Activated CD4-positive, alpha-beta memory T cell treated with anti-CD3 and anti-CD28 coated beads, Interleukin-2, amount 10 ng/mL, durations not matched to agents 7 days and 5 days (primary cell): ENCODE data around the gene RNU6-7. TPM values are rescaled to one million over a fixed set of nuclear protein-coding genes. Genes with fewer than 3 reads are reported as not detected.
A peak's percentile ranks its signal among the peaks of the same experiment; 100 is the strongest.

Experiments used
- CTCF ChIA-PET: fragments of 350-600 bp; sonication (Branson Sonifier 250); formaldehyde crosslinking; loops from one replicate; lab custom pipeline; 2021; ENCODE audit warnings: antibody characterized with exemption, inconsistent platforms; lab: Charles Lee
- POLR2A ChIA-PET: fragments of 350-600 bp; sonication (Branson Sonifier 250); formaldehyde crosslinking; loops from one replicate; lab custom pipeline; 2021; ENCODE audit warnings: antibody characterized with exemption; lab: Charles Lee
- DNase-seq: peaks from one replicate; pipeline ENCODE4 v3.0.0-alpha.2; 2020
- H3K27ac Mint-ChIP-seq: one replicate; pipeline ENCODE4 v1.8.0; 2021; ENCODE audit warnings: mild to moderate bottlenecking, mixed read lengths
- H3K27me3 Mint-ChIP-seq: one replicate; pipeline ENCODE4 v1.8.0; 2021; ENCODE audit warnings: mixed read lengths
- H3K36me3 Mint-ChIP-seq: one replicate; pipeline ENCODE4 v1.8.0; 2021; ENCODE audit warnings: low read depth, mixed read lengths
- H3K4me1 Mint-ChIP-seq: one replicate; pipeline ENCODE4 v1.8.0; 2021; ENCODE audit warnings: mixed read lengths
- H3K4me3 Mint-ChIP-seq: one replicate; pipeline ENCODE4 v1.8.0; 2021; ENCODE audit warnings: mild to moderate bottlenecking, mixed read lengths
- H3K9me3 Mint-ChIP-seq: one replicate; pipeline ENCODE4 v1.8.0; 2021; ENCODE audit warnings: mixed read lengths
- total RNA-seq, 2 experiments: library from RNA; stranded (reverse); gene quantifications; one replicate each; pipeline ENCODE4 v1.2.3, GENCODE V29; 2021

The RNU6-7 gene
- total RNA-seq, 2 experiments from 2014 or later, result not detected

DNA sequence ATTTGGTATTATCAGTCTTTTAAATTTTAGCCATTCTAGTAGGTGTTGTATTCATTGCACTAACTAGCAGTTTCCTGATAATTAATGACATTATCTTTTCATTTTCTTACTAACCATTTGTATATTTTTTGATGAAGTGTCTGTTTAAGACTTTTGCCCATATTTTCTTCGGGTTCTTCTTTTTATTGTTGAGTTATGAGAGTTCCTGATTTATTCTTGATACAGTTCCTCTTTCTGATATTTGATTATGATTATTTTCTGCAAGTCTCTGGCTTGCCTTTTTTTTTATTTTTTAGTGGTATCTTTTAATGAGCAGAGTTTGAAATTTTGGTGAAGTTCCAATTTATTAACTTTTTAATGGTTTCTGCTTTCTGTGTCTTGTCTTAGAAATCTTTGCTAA lies 6.2 kb upstream of the RNU6-7 start:
- POLR2A ChIA-PET, result no interaction called here
- Mint-ChIP-seq H3K4me1 (peaks cover 6% of the 10 kb centered on the region), H3K9me3 (no peaks in the 10 kb centered on the region), H3K27me3 (peaks cover 9% of the 10 kb centered on the region), H3K36me3 (no peaks in the 10 kb centered on the region), H3K27ac (no peak overlapping the region), H3K4me3 (no peak overlapping the region)
- CTCF ChIA-PET, result no interaction called here
- no peak for DNase-seq

DNA sequence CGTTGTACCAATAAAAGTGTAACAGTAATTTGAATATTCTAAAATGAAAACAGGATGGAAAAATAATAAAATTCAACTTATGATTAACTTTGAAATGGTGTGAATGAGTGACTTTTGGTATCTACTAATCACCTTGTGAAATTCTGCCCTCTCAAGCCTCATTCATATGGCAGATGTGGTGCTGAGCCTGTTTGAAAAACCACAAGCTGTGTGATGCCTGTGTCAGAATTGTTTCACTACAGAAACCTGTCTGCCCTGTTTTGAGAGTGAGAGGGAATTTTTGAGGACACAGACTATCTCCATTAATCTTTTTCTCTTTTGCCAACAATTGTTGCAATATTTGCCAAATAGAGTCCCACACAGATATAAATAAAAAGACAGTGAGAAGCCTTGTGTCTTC lies 3.9 kb upstream of the RNU6-7 start:
- POLR2A ChIA-PET, result interaction anchor here (0.5 kb wide), 1 partner anchor 17 kb away, joined by 3 read pairs; no protein-coding TSS in a partner anchor
- H3K4me1 Mint-ChIP-seq, result peaks cover 24% of the 10 kb centered on the region
- no peaks in the 10 kb centered on the region for H3K9me3 Mint-ChIP-seq
- no peak overlapping the region for H3K27ac Mint-ChIP-seq
- no peak overlapping the region for H3K4me3 Mint-ChIP-seq
- no peak for DNase-seq
- CTCF ChIA-PET, result no interaction called here
- H3K27me3 Mint-ChIP-seq, result peaks cover 9% of the 10 kb centered on the region
- H3K36me3 Mint-ChIP-seq, result peaks cover under 1% of the 10 kb centered on the region

DNA sequence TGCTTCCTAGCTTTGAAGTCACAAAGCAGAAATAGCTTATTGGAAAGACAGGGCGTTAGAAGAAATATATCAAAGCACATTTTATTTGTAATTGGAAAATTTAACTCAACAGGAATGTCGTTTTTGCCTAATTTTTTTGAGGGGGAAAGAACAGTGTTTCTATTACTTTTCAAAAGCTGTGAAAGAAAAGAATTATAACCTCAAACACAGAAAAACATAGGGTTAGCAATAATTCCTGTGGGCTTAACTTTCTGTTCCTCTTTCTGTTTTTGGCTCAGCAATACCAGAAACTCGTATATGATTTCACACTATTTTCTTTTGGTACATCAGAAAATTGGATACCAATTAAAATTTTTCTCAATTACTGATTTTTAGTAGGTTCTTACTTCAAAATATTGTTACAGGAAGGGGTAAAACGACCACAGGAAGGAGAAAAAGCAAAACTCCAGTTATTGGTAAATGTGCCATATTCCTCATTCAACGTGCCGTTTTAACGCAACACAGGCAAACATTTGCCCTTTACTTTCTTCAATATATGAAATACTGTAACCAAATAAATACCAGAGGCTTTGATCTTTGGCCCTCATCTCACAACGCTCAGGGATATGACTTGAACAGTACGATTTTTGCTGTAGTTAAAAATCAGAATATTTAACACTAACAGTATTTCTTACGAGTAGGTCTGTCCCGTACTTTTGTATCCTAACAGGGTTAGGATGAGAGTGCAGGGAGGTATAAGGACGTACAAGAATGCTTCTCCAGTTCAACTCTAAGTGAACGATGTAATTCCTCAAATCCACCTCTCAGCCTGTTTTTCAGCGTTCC lies 1.3 kb upstream of the RNU6-7 start:
- Mint-ChIP-seq H3K27ac (no peak overlapping the region), H3K36me3 (peaks cover 4% of the 10 kb centered on the region), H3K4me1 (peaks cover 34% of the 10 kb centered on the region), H3K4me3 (peak overlapping the region; percentile 77), H3K27me3 (peaks cover 9% of the 10 kb centered on the region), H3K9me3 (no peaks in the 10 kb centered on the region)
- ChIA-PET CTCF (interaction anchor here (1.3 kb wide), 1 partner anchor 46 kb away, joined by 3 read pairs; no protein-coding TSS in a partner anchor), POLR2A (interaction anchor here (0.7 to 1.6 kb wide), 3 partner anchors 122 to 296 kb away, joined by 3 to 5 read pairs (median 4); partner anchors contain the start of gene ARHGAP5)
- DNase-seq, result no peak

DNA sequence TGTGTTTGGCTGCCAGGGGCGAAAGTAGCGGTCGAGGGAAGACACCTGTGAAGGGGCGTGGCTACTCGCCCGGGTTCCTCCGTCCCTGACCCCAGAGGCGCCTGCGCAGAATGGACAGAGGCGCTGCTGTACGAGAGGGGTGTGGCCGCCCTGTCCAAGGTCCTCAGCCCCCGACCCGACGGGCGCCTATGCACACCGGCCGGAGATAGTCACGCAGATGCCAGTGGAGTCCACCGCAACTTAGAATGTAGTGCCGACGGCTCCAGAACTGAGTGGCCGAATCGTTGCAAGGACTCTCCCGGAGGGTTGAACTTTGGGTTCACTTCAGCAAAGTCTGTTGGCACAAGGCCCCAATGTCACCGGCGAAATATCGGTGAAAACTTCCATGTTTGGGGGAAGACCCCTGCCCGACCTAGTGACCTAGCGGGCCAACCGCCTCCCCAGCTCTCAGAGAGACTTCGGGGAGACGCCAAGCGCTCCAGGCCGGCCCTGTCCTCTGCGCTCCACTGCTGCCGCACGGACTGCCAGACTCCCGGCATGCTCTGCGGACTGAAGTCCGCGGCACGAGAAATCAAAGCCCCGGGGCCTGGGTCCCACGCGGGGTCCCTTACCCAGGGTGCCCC lies 541 bp upstream of the RNU6-7 start:
- H3K4me1 Mint-ChIP-seq, result peaks cover 40% of the 10 kb centered on the region
- peaks cover 9% of the 10 kb centered on the region for H3K27me3 Mint-ChIP-seq
- peak overlapping the region; percentile 87 for H3K27ac Mint-ChIP-seq
- no peaks in the 10 kb centered on the region for H3K9me3 Mint-ChIP-seq
- H3K36me3 Mint-ChIP-seq, result peaks cover 4% of the 10 kb centered on the region
- H3K4me3 Mint-ChIP-seq, result peak overlapping the region; percentile 77
- ChIA-PET POLR2A (interaction anchor here (1.5 kb wide), 1 partner anchor 123 kb away, joined by 4 read pairs; no protein-coding TSS in a partner anchor), CTCF (no interaction called here)
- DNase-seq, result peak; percentile 80

DNA sequence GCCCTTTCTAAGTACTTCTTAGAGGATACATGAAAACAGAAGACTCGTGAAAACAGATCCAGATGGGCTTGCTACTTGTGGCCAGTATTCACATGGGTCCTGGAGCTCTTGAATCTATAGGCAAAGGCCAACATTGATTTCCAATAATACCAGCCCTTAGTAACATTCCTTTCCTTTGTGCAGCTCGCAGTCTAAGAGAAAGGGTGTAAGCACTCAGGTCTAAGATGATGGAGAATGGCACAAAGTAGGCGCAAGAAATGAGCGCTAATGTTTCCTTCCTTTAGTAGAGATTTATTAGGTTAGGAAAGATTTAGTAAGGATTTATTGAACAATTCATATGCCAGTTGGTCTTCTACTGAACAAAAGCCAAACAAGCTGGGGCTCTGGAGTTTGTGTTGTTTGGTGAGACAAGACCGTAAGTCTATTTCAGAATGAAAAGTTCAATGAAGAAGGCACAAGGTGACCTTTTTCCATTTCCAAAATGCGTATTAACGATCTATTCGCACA lies 699 bp downstream of the RNU6-7 start:
- no peak for DNase-seq
- peaks cover 44% of the 10 kb centered on the region for H3K4me1 Mint-ChIP-seq
- POLR2A ChIA-PET, result interaction anchor here (1.2 to 1.7 kb wide), 5 partner anchors 124 to 129 kb away, joined by 3 to 6 read pairs (median 5); no protein-coding TSS in a partner anchor
- H3K4me3 Mint-ChIP-seq, result peak overlapping the region; percentile 77
- no peaks in the 10 kb centered on the region for H3K9me3 Mint-ChIP-seq
- H3K27ac Mint-ChIP-seq, result peak overlapping the region; percentile 87
- CTCF ChIA-PET, result interaction anchor here (1.2 to 1.3 kb wide), 2 partner anchors 52 to 129 kb away, joined by 5 read pairs; no protein-coding TSS in a partner anchor
- peaks cover 12% of the 10 kb centered on the region for H3K27me3 Mint-ChIP-seq
- H3K36me3 Mint-ChIP-seq, result peaks cover 4% of the 10 kb centered on the region

DNA sequence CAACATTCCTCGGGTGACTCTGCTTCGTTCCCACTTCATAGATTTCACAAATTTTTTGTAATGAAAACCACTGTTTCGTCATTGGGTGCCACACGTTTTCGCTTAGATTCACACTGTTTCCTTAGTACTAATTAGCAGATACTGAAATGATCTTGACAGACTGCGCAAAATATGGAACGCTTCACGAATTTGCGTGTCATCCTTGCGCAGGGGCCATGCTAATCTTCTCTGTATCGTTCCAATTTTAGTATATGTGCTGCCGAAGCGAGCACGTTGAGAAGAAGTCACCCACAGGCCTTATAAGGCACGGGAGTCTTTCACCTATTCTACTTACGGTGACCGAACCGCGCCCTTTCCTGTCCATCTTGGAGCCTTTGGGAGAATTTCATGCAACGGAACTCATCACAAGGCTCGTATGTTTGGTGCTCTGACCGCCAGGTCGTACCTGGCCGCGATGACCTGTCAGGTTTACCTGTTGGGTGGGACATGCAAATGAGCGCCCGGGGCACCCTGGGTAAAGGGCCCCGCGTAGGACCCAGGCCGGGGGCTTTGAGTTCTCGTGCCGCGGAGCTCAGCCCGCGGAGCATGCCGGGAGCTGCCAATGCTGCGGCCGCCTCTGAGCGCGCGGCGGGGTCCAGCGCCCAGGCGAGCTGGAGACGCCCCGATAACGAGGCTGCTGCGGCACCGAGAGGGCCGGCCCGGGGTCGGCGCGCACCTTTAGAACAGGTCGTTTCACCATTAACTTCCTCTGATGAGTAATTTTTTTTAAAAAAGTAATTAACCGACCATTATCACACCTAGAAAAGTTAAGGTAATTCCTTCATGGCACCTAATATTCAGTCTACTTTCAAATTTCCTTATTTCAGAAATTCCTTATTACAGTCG lies 1.4 kb downstream of the RNU6-7 start, which contains the start of gene RNU6-8:
TSS of gene RNU6-8 (minus strand) at position 272 of the 885 bp plus-strand sequence.
- H3K9me3 Mint-ChIP-seq, result no peaks in the 10 kb centered on the region
- H3K27ac Mint-ChIP-seq, result peak within 1 kb of the TSS; percentile 87
- H3K4me1 Mint-ChIP-seq, result peaks cover 44% of the 10 kb centered on the region
- peak; percentile 86 for DNase-seq
- H3K36me3 Mint-ChIP-seq, result peaks cover 4% of the 10 kb centered on the region
- CTCF ChIA-PET, result interaction anchor here (0.6 to 1.3 kb wide), 6 partner anchors 52 to 996 kb away, joined by 3 to 5 read pairs (median 4); partner anchors contain the start of gene HECTD1
- peak within 1 kb of the TSS; percentile 77 for H3K4me3 Mint-ChIP-seq
- POLR2A ChIA-PET, result interaction anchor here (0.6 to 1.7 kb wide), 6 partner anchors 15 to 130 kb away, joined by 3 to 6 read pairs (median 5); no protein-coding TSS in a partner anchor
- peaks cover 10% of the 10 kb centered on the region for H3K27me3 Mint-ChIP-seq

DNA sequence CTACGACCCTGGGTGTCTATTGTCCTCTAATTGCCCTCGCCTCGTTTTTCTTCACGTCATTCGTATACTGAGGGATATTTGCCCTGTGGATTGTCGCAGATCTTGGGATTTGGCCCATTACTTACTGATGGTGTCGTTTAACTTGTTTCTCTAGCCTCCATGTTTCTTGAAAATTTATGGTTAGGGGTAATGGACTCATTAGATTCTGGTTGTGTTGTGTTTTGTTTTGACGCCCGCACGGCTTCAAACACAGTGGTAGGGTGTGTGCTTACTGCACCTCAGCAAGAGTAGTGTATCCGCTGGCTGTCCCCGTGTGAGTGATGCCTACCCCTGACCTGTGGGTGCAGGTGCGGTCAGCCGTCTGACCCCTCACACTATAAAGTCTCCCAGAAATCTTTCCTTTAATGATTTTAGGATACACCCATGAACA lies 2.1 kb downstream of the RNU6-7 start:
- Mint-ChIP-seq H3K4me1 (peaks cover 44% of the 10 kb centered on the region), H3K36me3 (peaks cover 4% of the 10 kb centered on the region), H3K9me3 (no peaks in the 10 kb centered on the region), H3K27me3 (peaks cover 12% of the 10 kb centered on the region), H3K4me3 (peak overlapping the region; percentile 77), H3K27ac (peak overlapping the region; percentile 70)
- POLR2A ChIA-PET, result interaction anchor here (0.6 to 1.7 kb wide), 6 partner anchors 14 to 130 kb away, joined by 3 to 6 read pairs (median 5); no protein-coding TSS in a partner anchor
- CTCF ChIA-PET, result interaction anchor here (0.6 to 1.2 kb wide), 5 partner anchors 51 to 996 kb away, joined by 3 to 5 read pairs (median 3); partner anchors contain the start of gene HECTD1
- DNase-seq, result peak; percentile 30

DNA sequence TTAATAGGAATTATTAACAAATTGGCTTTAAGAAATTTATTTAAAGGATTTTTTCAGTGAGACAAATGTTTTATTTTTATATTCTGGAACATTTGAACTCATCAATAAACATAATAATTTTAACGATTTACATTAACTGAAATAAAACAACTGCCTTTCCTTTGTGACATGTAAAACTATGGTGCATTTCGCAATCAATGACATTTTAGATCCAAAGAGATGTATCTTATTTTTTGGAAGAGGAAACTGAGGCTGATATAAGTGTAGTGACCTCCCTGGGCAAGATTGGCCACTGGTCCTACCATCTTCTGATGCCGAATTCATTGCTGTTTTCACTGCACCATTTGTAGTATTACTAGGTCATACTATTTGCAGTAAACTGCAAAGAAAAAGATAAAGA lies 3.7 kb downstream of the RNU6-7 start:
- Mint-ChIP-seq H3K36me3 (peaks cover 4% of the 10 kb centered on the region), H3K4me1 (peaks cover 41% of the 10 kb centered on the region), H3K27ac (no peak overlapping the region), H3K4me3 (no peak overlapping the region), H3K27me3 (peaks cover 13% of the 10 kb centered on the region), H3K9me3 (no peaks in the 10 kb centered on the region)
- DNase-seq, result no peak
- ChIA-PET POLR2A (no interaction called here), CTCF (no interaction called here)

DNA sequence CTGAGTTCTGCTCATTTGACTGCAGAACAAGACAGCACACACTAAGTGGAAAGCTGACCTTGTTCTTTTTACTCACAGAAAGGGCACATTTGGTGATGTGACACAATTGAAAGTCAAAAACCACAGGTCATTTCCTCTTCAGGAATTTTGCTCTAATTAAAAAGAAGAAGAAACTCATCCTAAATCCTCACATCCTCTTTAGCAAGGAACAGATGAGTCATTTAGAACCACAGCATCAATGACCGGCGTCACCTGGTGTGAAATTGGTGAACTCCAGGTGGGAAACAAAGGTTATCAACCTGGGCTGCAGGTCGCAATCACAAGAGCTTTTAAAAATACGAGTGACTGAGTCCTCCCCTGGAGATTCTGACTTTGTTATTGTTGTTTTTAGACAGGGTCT lies 4.1 kb downstream of the RNU6-7 start:
- POLR2A ChIA-PET, result no interaction called here
- no peak for DNase-seq
- H3K4me1 Mint-ChIP-seq, result peaks cover 37% of the 10 kb centered on the region

DNA sequence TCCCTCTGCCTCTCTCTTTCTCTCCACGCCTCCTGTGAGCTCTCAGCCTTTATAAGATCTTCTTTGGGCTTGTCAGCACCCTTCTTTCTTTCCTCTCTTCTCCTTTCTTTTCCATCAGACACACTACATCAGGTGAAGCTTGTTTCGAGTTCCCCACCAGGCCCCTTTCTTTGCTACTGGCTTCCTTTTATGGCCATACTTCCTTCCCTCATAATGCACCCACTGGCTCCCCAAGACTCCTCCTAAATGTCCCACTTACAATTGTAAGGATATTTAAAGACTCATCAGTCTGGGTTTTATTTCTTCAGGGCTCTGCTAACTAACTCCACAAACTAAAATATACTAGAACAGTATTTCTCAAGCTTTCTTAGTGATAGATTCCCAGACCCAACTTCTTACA lies 4.7 kb downstream of the RNU6-7 start:
- no peak overlapping the region for H3K4me3 Mint-ChIP-seq
- POLR2A ChIA-PET, result no interaction called here
- CTCF ChIA-PET, result no interaction called here

More for the DNA sequence above, 4.1 kb downstream of the RNU6-7 start:
- CTCF ChIA-PET, result no interaction called here
- Mint-ChIP-seq H3K27ac (no peak overlapping the region), H3K9me3 (no peaks in the 10 kb centered on the region), H3K36me3 (peaks cover 4% of the 10 kb centered on the region), H3K27me3 (peaks cover 13% of the 10 kb centered on the region), H3K4me3 (no peak overlapping the region)

DNA sequence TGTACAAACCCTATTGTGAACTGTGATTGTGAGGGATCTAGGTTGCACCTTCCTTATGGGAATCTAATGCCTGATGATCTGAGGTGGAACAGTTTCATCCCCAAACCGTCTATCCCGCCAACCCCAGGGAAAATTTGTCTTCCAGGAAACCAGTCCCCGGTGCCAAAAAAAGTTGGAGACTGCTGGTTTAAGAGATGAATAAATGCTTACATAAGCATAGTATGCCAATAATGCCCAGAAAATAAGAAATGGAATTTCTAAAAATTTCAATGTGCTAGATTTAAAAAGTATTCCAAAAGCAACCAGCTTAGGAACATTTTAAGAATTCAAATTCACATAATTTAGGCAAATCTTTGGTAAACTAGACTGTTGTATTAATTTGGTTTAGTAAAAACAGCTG lies 6.6 kb downstream of the RNU6-7 start:
- DNase-seq, result no peak
- ChIA-PET CTCF (interaction anchor here (0.8 to 1.0 kb wide), 2 partner anchors 14 to 46 kb away, joined by 3 to 4 read pairs; no protein-coding TSS in a partner anchor), POLR2A (interaction anchor here (0.9 kb wide), 1 partner anchor 131 kb away, joined by 3 read pairs; no protein-coding TSS in a partner anchor)
- Mint-ChIP-seq H3K9me3 (no peaks in the 10 kb centered on the region), H3K27me3 (peaks cover 13% of the 10 kb centered on the region), H3K4me3 (no peak overlapping the region), H3K36me3 (no peaks in the 10 kb centered on the region), H3K27ac (no peak overlapping the region), H3K4me1 (peaks cover 20% of the 10 kb centered on the region)

More for the DNA sequence above, 4.7 kb downstream of the RNU6-7 start:
- Mint-ChIP-seq H3K27ac (no peak overlapping the region), H3K27me3 (peaks cover 13% of the 10 kb centered on the region), H3K9me3 (no peaks in the 10 kb centered on the region), H3K4me1 (peaks cover 35% of the 10 kb centered on the region), H3K36me3 (peaks cover 4% of the 10 kb centered on the region)
- no peak for DNase-seq

DNA sequence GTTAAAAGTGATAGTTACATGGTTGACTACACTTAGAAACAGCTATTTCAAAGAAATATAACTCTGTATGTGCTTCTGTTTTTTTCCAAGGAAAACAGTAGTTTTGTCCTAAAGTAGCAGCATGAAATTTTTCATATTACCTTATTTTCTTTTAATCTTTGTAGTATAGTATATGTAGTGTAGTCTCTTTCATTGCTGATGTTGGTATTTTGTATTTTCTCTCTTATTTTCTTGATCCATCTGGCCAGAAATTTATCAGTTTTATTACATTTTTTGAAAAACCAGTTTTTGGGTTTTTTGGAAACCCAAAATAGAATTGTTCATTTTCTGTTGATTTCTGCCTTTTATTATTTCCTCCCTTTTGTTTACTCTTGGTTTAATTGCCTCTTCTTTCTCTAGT lies 7.6 kb downstream of the RNU6-7 start:
- no peaks in the 10 kb centered on the region for H3K36me3 Mint-ChIP-seq
- H3K9me3 Mint-ChIP-seq, result no peaks in the 10 kb centered on the region
- peaks cover 12% of the 10 kb centered on the region for H3K27me3 Mint-ChIP-seq
- DNase-seq, result no peak
- H3K4me3 Mint-ChIP-seq, result no peak overlapping the region
- ChIA-PET CTCF (no interaction called here), POLR2A (no interaction called here)
- no peak overlapping the region for H3K27ac Mint-ChIP-seq
- peaks cover 13% of the 10 kb centered on the region for H3K4me1 Mint-ChIP-seq
